Activated B cell treated with CpG ODN at 0.5 μM for 24 hours (primary cell): Measurements from ENCODE around the gene PRKCB. TPM values are rescaled to one million over a fixed set of nuclear protein-coding genes. Genes with fewer than 3 reads are reported as not detected.
A peak's percentile ranks its signal among the peaks of the same experiment; 100 is the strongest.

Experiments
- ATAC-seq: fragments of 200-7000 bp; cut with Tn5 transposase; one replicate; pipeline ENCODE4 v1.10.0; 2021; ENCODE audit warnings: low read depth, mild to moderate bottlenecking, moderate library complexity
- CTCF ChIA-PET: fragments of 350-600 bp; sonication (Branson Sonifier 250); formaldehyde crosslinking; loops from one replicate; lab custom pipeline; 2021; ENCODE audit warnings: antibody characterized with exemption; lab: Charles Lee
- POLR2A ChIA-PET: fragments of 350-600 bp; sonication (Branson Sonifier 250); formaldehyde crosslinking; loops from one replicate; lab custom pipeline; 2021; ENCODE audit warnings: antibody characterized with exemption; lab: Charles Lee
- DNase-seq: peaks from one replicate; pipeline ENCODE4 v3.0.0; 2022
- H3K27ac Mint-ChIP-seq: one replicate; pipeline ENCODE4 v1.8.0; 2020; ENCODE audit warnings: mixed read lengths
- H3K27me3 Mint-ChIP-seq: one replicate; pipeline ENCODE4 v1.8.0; 2021; ENCODE audit warnings: mixed read lengths
- H3K36me3 Mint-ChIP-seq: one replicate; pipeline ENCODE4 v1.8.0; 2021; ENCODE audit warnings: low read depth, mixed read lengths
- H3K4me1 Mint-ChIP-seq: one replicate; pipeline ENCODE4 v1.8.0; 2021; ENCODE audit warnings: mixed read lengths
- H3K4me3 Mint-ChIP-seq: one replicate; pipeline ENCODE4 v1.8.0; 2020; ENCODE audit warnings: mild to moderate bottlenecking, mixed read lengths
- H3K9me3 Mint-ChIP-seq: one replicate; pipeline ENCODE4 v1.8.0; 2020; ENCODE audit warnings: mixed read lengths
- intact Hi-C: fragments of 100-400 bp; cut with micrococcal nuclease; formaldehyde crosslinking; loops from one replicate; pipeline ENCODE4 v1.15.1; 2024
- total RNA-seq: library from RNA; stranded (reverse); gene quantifications from 2 replicates; pipeline ENCODE4 v1.2.3, GENCODE V29; 2022
- TF ChIP-seq, protein P1 (sequence below): fragments of 200-600 bp; IDR thresholded peaks from one replicate; pipeline ENCODE4 v1.8.0; 2022; ENCODE audit warnings: antibody characterized with exemption, mild to moderate bottlenecking

The PRKCB gene
- total RNA-seq, 1 donor from 2014 or later = 146 TPM

DNA sequence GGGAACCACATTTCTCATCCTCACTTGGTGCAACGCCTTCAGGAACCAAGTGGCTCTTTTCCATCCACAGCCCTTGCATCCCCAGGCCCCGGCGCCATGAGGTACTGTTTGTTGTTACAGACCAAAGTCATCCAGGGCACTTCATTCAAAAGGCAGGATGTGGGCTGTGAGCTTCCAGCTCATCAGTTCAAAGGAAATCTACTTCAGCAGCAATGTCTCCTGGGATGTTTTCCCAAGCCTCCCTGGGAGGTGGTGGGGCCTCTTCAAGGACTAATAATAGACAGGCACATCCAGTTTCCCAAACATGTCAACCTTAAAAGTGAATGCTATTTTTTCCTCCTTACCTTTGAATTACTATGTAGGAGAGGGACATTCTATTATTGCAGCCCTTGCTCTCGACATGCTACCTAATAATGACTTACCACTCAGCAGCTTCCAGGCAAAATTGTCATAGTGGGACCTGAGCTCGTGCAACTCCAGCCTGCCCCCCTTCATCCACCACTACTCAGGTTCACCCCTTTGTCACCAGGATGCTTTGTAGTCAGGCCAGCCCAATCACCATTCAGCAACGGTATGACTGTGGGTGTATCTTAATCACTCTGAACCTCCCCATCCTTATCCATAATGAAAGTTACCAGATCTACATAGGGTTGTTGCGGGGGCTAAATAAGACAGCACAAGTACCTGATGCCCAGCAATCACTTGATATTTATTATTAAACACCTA, 1.7 kb upstream of the PRKCB start:
- H3K4me3 Mint-ChIP-seq = no peak overlapping the region
- TF ChIP-seq, protein P1, sequence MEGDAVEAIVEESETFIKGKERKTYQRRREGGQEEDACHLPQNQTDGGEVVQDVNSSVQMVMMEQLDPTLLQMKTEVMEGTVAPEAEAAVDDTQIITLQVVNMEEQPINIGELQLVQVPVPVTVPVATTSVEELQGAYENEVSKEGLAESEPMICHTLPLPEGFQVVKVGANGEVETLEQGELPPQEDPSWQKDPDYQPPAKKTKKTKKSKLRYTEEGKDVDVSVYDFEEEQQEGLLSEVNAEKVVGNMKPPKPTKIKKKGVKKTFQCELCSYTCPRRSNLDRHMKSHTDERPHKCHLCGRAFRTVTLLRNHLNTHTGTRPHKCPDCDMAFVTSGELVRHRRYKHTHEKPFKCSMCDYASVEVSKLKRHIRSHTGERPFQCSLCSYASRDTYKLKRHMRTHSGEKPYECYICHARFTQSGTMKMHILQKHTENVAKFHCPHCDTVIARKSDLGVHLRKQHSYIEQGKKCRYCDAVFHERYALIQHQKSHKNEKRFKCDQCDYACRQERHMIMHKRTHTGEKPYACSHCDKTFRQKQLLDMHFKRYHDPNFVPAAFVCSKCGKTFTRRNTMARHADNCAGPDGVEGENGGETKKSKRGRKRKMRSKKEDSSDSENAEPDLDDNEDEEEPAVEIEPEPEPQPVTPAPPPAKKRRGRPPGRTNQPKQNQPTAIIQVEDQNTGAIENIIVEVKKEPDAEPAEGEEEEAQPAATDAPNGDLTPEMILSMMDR = no peak
- no peaks in the 10 kb centered on the region for H3K27me3 Mint-ChIP-seq
- POLR2A ChIA-PET = interaction anchor here (0.5 to 1.4 kb wide), 2 partner anchors 28 to 41 kb away, joined by 4 to 5 read pairs; no protein-coding TSS in a partner anchor
- intact Hi-C loops = no loop called here
- peaks cover 29% of the 10 kb centered on the region for H3K4me1 Mint-ChIP-seq
- H3K27ac Mint-ChIP-seq = no peak overlapping the region
- H3K9me3 Mint-ChIP-seq = peaks cover 5% of the 10 kb centered on the region
- DNase-seq (no peak), ATAC-seq (no peak)
- CTCF ChIA-PET = interaction anchor here (0.6 to 1.7 kb wide), 2 partner anchors 29 to 31 kb away, joined by 3 to 9 read pairs; no protein-coding TSS in a partner anchor
- H3K36me3 Mint-ChIP-seq = peaks cover 16% of the 10 kb centered on the region

DNA sequence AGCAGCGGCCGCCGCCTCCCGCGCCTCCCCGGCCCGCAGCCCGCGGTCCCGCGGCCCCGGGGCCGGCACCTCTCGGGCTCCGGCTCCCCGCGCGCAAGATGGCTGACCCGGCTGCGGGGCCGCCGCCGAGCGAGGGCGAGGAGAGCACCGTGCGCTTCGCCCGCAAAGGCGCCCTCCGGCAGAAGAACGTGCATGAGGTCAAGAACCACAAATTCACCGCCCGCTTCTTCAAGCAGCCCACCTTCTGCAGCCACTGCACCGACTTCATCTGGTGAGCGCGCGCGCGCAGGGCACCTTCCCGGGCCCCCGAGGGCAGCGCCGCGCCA, 258 bp downstream of the PRKCB start:
- ATAC-seq (no peak), DNase-seq (no peak)
- H3K36me3 Mint-ChIP-seq = peaks cover 30% of the 10 kb centered on the region
- ChIA-PET CTCF (interaction anchor here (0.8 to 1.1 kb wide), 5 partner anchors 19 to 174 kb away, joined by 3 to 7 read pairs (median 3); no protein-coding TSS in a partner anchor), POLR2A (interaction anchor here (0.7 to 1.3 kb wide), 12 partner anchors 9 to 179 kb away, joined by 3 to 9 read pairs (median 4); no protein-coding TSS in a partner anchor)
- H3K4me3 Mint-ChIP-seq = peak overlapping the region; percentile 98
- H3K4me1 Mint-ChIP-seq = peaks cover 47% of the 10 kb centered on the region
- intact Hi-C loops = no loop called here
- no peak overlapping the region for H3K27ac Mint-ChIP-seq
- TF ChIP-seq, protein P1 = no peak
- no peaks in the 10 kb centered on the region for H3K27me3 Mint-ChIP-seq
- no peaks in the 10 kb centered on the region for H3K9me3 Mint-ChIP-seq

DNA sequence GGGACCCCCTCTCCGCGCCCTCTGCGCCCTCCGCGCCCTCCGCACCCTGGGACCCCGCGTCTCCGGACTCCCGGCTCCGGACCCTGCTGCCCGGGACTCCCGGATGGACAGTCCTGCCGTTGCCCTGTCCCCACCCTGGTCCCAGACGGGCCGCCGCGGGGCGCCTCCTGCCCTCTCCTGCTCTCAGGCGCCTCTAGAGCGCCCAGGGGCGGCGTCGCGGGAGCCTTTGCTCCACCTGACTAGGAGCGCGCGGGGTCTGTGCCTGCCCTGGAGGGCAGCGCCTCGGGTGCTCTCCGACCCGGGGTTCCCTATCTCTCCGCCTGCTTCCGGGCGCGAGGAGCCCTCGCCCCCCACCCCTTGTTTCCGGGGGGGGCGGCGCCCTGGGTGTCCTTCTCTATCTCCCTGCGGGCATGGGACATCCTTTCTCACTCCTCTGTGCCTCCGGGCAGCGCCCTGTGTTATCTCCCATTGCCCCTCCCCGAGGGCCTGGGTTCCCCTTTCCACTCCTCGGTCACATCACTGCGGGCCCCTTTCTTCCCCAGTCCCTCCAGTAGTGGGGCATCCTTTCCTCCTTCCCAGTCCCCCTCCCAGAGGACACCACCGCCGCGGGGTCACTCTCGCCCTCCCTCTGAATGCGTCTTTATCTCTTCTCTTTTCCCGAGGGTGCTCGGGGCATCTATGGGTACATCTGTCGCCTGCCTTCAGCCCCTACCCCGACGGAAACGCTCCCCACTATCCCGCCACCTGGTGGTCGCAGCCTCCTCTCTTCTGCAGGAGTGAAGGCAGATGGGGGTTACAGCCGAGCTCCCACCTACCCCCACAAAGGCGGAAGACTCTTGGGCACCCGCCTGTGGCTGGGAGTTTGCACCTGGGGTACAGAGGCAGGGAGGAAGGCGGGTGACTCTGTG, 875 bp downstream of the PRKCB start:
- H3K27me3 Mint-ChIP-seq = no peaks in the 10 kb centered on the region
- ChIA-PET POLR2A (interaction anchor here (0.6 to 2.0 kb wide), 11 partner anchors 22 to 177 kb away, joined by 3 to 15 read pairs (median 5); no protein-coding TSS in a partner anchor), CTCF (interaction anchor here (0.6 to 1.9 kb wide), 8 partner anchors 17 to 174 kb away, joined by 3 to 11 read pairs (median 4); no protein-coding TSS in a partner anchor)
- intact Hi-C loops = loop anchor here (1.0 kb wide), 1 partner anchor 200 kb away; no protein-coding TSS in a partner anchor
- peak overlapping the region; percentile 98 for H3K4me3 Mint-ChIP-seq
- no peaks in the 10 kb centered on the region for H3K9me3 Mint-ChIP-seq
- H3K4me1 Mint-ChIP-seq = peaks cover 51% of the 10 kb centered on the region
- peaks cover 30% of the 10 kb centered on the region for H3K36me3 Mint-ChIP-seq
- DNase-seq (peak; percentile 58), ATAC-seq (peak; percentile 23)
- peak overlapping the region; percentile 91 for H3K27ac Mint-ChIP-seq
- TF ChIP-seq, protein P1 = no peak

DNA sequence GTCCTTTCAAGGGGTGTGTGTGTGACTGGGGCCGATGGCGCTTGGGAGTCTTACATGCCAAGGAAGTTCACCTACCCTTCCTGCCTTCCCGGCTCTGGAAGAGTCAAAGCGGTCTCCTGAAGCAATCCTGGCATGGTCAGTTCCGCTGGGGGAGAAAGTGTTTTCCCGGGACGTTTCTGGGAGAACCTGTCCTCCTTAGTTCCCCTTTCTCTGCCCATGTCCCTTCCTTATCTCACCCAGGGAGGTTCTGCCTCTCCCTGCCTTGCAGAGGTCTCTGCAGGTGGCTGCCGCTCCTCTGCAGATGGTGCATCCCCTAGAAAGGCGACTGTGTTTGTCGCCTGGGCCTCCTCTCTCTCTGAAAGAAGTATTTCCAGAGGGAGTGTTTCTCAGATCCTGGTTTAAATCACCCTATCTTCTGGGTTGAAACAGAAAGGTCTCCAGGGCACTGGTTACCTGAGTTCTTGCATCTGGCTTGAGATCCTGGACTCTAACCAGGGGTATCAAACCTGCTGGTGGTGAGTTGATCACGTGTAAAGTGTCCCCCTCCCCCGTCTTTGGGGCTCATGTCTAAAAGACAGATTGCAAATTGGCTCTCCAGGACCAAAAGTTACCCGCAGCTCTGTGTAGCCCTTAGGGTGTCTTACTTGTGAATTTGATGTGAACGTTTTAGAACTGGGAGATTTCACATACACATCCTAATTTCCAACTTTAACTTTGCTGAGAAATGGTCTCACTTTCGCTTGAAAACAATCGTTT, 1.9 kb downstream of the PRKCB start:
- Mint-ChIP-seq H3K4me1 (peaks cover 61% of the 10 kb centered on the region), H3K27me3 (no peaks in the 10 kb centered on the region), H3K9me3 (no peaks in the 10 kb centered on the region), H3K27ac (peak overlapping the region; percentile 91), H3K36me3 (peaks cover 32% of the 10 kb centered on the region), H3K4me3 (peak overlapping the region; percentile 98)
- intact Hi-C loops = loop anchor here (1.0 kb wide), 2 partner anchors 11 to 199 kb away; no protein-coding TSS in a partner anchor
- ATAC-seq (no peak), DNase-seq (no peak)
- TF ChIP-seq, protein P1 = no peak
- ChIA-PET POLR2A (interaction anchor here (0.5 to 2.0 kb wide), 9 partner anchors 8 to 198 kb away, joined by 3 to 15 read pairs (median 3); no protein-coding TSS in a partner anchor), CTCF (interaction anchor here (0.6 to 1.9 kb wide), 8 partner anchors 16 to 173 kb away, joined by 3 to 11 read pairs (median 4); no protein-coding TSS in a partner anchor)
